GM12878 (cell line): ENCODE data around the gene BTBD8.

Experiments
- POLR2A ChIP-seq: IDR thresholded peaks from 2 replicates; pipeline ENCODE4 v1.6.1; 2011; ENCODE audit warnings: low read depth, mild to moderate bottlenecking, low read length
- POLR2AphosphoS5 ChIP-seq: IDR thresholded peaks from 2 replicates; pipeline ENCODE4 v1.6.1; 2011; ENCODE audit warnings: mild to moderate bottlenecking, low read length, inconsistent platforms
- RCOR1 ChIP-seq: conservative IDR thresholded peaks from 2 replicates; pipeline ENCODE4 v1.6.1; 2012; ENCODE audit warnings: low read depth, low read length, improper control_type of control experiment
- TF ChIP-seq, protein P1 (sequence below): IDR thresholded peaks from 2 replicates; pipeline ENCODE4 v1.6.1; 2011; ENCODE audit warnings: low read depth, mild to moderate bottlenecking, low read length, moderate library complexity, borderline replicate concordance; ENCODE audit errors: extremely low read depth
- TF ChIP-seq, protein P2 (sequence below), 3 experiments: IDR thresholded peaks in 2 of 3; conservative IDR thresholded peaks in 1 of 3; 2 replicates each; pipeline ENCODE4 v1.5.1; 2011; ENCODE audit warnings: low read depth in 3 of 3, low read length in 3 of 3, mild to moderate bottlenecking in 3 of 3, control low read depth in 2 of 3, moderate library complexity in 2 of 3, inconsistent platforms in 1 of 3, mixed read lengths in 1 of 3; ENCODE audit not compliant: control insufficient read depth in 2 of 3, insufficient read depth in 1 of 3; ENCODE audit errors: extremely low read depth in 1 of 3
- TF ChIP-seq, protein P3 (sequence below): fragments of 450-650 bp; conservative IDR thresholded peaks from 2 replicates; pipeline ENCODE4 v1.6.1; 2017; ENCODE audit warnings: mild to moderate bottlenecking, moderate library complexity

DNA sequence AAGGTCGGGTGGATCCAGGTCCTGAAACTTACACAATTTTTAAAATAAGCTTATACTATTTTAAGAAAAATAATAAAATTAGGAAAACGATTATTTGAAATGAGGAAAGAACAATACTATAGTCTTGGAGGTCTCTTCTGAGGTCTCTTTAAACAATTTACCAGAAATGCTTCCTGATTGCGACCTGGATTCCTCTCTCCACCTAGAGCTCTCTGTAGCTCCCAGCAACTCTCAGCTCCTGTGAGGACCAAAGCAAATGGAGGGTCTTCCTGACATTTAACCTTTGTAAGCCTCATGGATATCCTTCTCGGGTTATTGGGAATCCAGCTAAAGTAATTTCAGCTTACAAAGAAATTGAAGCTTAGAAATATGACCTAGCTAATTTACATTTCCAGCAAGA lies 886 bp downstream of the BTBD8 start:
- TF ChIP-seq, protein P1, sequence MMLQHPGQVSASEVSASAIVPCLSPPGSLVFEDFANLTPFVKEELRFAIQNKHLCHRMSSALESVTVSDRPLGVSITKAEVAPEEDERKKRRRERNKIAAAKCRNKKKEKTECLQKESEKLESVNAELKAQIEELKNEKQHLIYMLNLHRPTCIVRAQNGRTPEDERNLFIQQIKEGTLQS: no peak
- TF ChIP-seq, protein P2, sequence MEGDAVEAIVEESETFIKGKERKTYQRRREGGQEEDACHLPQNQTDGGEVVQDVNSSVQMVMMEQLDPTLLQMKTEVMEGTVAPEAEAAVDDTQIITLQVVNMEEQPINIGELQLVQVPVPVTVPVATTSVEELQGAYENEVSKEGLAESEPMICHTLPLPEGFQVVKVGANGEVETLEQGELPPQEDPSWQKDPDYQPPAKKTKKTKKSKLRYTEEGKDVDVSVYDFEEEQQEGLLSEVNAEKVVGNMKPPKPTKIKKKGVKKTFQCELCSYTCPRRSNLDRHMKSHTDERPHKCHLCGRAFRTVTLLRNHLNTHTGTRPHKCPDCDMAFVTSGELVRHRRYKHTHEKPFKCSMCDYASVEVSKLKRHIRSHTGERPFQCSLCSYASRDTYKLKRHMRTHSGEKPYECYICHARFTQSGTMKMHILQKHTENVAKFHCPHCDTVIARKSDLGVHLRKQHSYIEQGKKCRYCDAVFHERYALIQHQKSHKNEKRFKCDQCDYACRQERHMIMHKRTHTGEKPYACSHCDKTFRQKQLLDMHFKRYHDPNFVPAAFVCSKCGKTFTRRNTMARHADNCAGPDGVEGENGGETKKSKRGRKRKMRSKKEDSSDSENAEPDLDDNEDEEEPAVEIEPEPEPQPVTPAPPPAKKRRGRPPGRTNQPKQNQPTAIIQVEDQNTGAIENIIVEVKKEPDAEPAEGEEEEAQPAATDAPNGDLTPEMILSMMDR (IDR thresholded peaks at IDR 0.05 in 2 of 3, conservative IDR thresholded peaks at IDR 0.05 in 1 of 3; ENCODE audit: control insufficient read depth in 2 of 3, extremely low read depth in 1 of 3, insufficient read depth in 1 of 3, low read depth in 3 of 3, low read length in 3 of 3): no peak
- TF ChIP-seq, protein P3, sequence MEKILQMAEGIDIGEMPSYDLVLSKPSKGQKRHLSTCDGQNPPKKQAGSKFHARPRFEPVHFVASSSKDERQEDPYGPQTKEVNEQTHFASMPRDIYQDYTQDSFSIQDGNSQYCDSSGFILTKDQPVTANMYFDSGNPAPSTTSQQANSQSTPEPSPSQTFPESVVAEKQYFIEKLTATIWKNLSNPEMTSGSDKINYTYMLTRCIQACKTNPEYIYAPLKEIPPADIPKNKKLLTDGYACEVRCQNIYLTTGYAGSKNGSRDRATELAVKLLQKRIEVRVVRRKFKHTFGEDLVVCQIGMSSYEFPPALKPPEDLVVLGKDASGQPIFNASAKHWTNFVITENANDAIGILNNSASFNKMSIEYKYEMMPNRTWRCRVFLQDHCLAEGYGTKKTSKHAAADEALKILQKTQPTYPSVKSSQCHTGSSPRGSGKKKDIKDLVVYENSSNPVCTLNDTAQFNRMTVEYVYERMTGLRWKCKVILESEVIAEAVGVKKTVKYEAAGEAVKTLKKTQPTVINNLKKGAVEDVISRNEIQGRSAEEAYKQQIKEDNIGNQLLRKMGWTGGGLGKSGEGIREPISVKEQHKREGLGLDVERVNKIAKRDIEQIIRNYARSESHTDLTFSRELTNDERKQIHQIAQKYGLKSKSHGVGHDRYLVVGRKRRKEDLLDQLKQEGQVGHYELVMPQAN: no peak
- TF ChIP-seq POLR2AphosphoS5 (no peak), RCOR1 (no peak), POLR2A (no peak)
